ENCODE measurements around the gene PEX10.

PEX10 gene

DNA sequence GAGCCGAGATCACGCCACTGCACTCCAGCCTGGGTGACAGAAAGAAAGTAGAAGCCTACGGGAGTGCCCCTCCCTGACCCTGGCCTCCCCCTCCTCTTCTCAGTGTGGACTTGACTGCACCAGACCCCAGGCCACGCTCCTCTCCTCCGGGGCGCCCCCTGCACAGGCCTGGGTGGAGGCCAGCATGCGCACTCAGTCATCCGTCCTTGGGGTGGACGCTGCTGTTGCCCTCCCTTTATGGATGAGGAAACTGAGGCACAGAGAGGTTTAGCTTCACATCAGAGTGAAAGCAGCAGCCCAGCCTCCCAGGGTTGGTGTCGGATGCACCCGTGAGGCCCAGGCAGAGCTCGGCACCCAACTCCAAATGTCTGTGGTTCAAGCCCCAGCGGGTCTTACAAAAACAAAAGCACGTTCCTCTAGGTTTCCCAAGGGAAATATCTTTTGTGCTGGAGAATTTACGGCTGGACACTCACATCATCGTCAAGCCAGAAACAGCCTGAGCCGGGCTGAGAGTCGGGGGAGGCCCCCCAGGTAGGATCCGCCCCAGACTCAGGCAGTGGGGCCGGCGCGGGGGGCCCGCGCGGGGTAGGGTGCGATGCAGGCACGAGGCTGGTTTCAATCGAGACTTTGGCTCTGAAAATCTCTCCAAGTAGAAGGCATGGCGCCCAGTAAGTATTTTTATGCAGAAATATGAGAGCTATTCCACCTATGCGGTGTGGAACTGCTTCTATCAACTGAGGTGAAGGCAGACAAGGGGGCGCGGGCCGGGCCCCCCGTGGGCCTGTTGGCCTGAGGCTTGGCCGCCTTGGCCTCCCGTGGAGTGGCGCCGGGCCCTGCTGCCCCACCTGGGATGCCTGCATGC lies 57.6 kb downstream of the PEX10 start:
- Histone ChIP-seq H3K27ac (no peak overlapping the region), H3K4me3 (no peak overlapping the region)
- TF ChIP-seq, protein P1, sequence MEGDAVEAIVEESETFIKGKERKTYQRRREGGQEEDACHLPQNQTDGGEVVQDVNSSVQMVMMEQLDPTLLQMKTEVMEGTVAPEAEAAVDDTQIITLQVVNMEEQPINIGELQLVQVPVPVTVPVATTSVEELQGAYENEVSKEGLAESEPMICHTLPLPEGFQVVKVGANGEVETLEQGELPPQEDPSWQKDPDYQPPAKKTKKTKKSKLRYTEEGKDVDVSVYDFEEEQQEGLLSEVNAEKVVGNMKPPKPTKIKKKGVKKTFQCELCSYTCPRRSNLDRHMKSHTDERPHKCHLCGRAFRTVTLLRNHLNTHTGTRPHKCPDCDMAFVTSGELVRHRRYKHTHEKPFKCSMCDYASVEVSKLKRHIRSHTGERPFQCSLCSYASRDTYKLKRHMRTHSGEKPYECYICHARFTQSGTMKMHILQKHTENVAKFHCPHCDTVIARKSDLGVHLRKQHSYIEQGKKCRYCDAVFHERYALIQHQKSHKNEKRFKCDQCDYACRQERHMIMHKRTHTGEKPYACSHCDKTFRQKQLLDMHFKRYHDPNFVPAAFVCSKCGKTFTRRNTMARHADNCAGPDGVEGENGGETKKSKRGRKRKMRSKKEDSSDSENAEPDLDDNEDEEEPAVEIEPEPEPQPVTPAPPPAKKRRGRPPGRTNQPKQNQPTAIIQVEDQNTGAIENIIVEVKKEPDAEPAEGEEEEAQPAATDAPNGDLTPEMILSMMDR (IDR thresholded peaks at IDR 0.05), result no peak
- no peak for DNase-seq (ENCODE audit: low spot score)

Measured in coronary artery (tissue), 2 donors.